GM12878 (cell line): Measurements from ENCODE around the gene ABHD15. TPM values are rescaled to one million over a fixed set of nuclear protein-coding genes. Genes with fewer than 3 reads are reported as not detected.

ENCODE experiments used
- ATAC-seq: fragments of 200-7000 bp; cut with Tn5 transposase; 3 replicates; pipeline ENCODE4 v1.9.1; 2020; ENCODE audit warnings: mild to moderate bottlenecking, moderate library complexity
- BruUV-seq: library from RNA; stranded (reverse); fragments of 400-500 nt; replicated peaks from 2 replicates; lab custom pipeline; 2021; lab: Mats Ljungman, UMichigan
- CTCF ChIA-PET: fragments of 300-600 bp; sonication (Branson Sonifier 250); formaldehyde crosslinking; extraction: SDS; loops from one replicate; lab custom pipeline; 2021; ENCODE audit warnings: inconsistent platforms; lab: Yijun Ruan, JAX
- POLR2A ChIA-PET: fragments of 350-600 bp; formaldehyde crosslinking; extraction: SDS; loops from one replicate; lab custom pipeline; 2021; ENCODE audit warnings: inconsistent platforms; lab: Charles Lee
- RAD21 ChIA-PET: fragments of 300-600 bp; sonication (Branson Sonifier 250); formaldehyde crosslinking; loops from one replicate; lab custom pipeline; 2023; ENCODE audit warnings: antibody characterized with exemption; ENCODE audit not compliant: unreplicated experiment; lab: Charles Lee
- SMC1A ChIA-PET: fragments of 300-600 bp; sonication (Branson Sonifier 250); formaldehyde crosslinking; loops from one replicate; lab custom pipeline; 2023; ENCODE audit not compliant: unreplicated experiment, uncharacterized antibody; lab: Charles Lee
- DNase-seq: peaks from one replicate; pipeline ENCODE4 v3.0.0-alpha.2; 2011; ENCODE audit warnings: low read depth, low spot score
- FAIRE-seq: peaks from 3 replicates; lab custom pipeline; 2011; peaks lifted over from hg19 to GRCh38; lab: Jason Lieb, UNC
- H2AFZ ChIP-seq: 2 replicates; pipeline ENCODE4 v1.6.0; 2011; ENCODE audit warnings: low read depth, low read length, control low read depth; ENCODE audit not compliant: control insufficient read depth
- H3K27ac ChIP-seq: 2 replicates; pipeline ENCODE4 v1.5.1; 2011; ENCODE audit warnings: control low read depth; ENCODE audit not compliant: control insufficient read depth, insufficient read depth
- H3K27me3 ChIP-seq, 2 experiments: replicated peaks in 1 of 2; 2 replicates each; pipeline versions ENCODE4 v1.6.0 to v1.6.1; 2011; ENCODE audit warnings: low read length in 1 of 2; ENCODE audit not compliant: control insufficient read depth in 2 of 2, insufficient read depth in 2 of 2
- H3K36me3 ChIP-seq, 2 experiments: 2 replicates each; pipeline ENCODE4 v1.5.1; 2011; ENCODE audit warnings: low read length in 1 of 2; ENCODE audit not compliant: control insufficient read depth in 2 of 2, insufficient read depth in 2 of 2
- H3K4me1 ChIP-seq: 2 replicates; pipeline ENCODE4 v1.6.1; 2011; ENCODE audit warnings: mild to moderate bottlenecking, low read length, moderate library complexity, mixed read lengths; ENCODE audit not compliant: control insufficient read depth, insufficient read depth
- H3K4me2 ChIP-seq: 2 replicates; pipeline ENCODE4 v1.6.0; 2011; ENCODE audit warnings: control low read depth; ENCODE audit not compliant: control insufficient read depth, insufficient read depth
- H3K4me3 ChIP-seq: fragments of 200-600 bp; sonication (generic); 2 replicates; pipeline ENCODE4 v1.5.1; 2016
- H3K79me2 ChIP-seq: 2 replicates; pipeline ENCODE4 v1.6.0; 2011; ENCODE audit warnings: low read length; ENCODE audit not compliant: control insufficient read depth, insufficient read depth
- H3K9ac ChIP-seq: 2 replicates; pipeline ENCODE4 v1.8.0; 2011; ENCODE audit warnings: low read length, control low read depth, mixed read lengths; ENCODE audit not compliant: control insufficient read depth, insufficient read depth
- H3K9me3 ChIP-seq: replicated peaks from 3 replicates; pipeline ENCODE4 v1.5.1; 2011; ENCODE audit warnings: mild to moderate bottlenecking, low read length; ENCODE audit not compliant: control insufficient read depth, insufficient read depth
- H4K20me1 ChIP-seq: 2 replicates; pipeline ENCODE4 v1.6.0; 2011; ENCODE audit not compliant: control insufficient read depth, insufficient read depth
- BACH1 ChIP-seq: fragments of 450-650 bp; IDR thresholded peaks from 2 replicates; pipeline ENCODE4 v1.6.1; 2017; ENCODE audit warnings: mild to moderate bottlenecking, borderline replicate concordance
- BCL3 ChIP-seq: IDR thresholded peaks from 2 replicates; pipeline ENCODE4 v1.6.1; 2011; ENCODE audit warnings: borderline replicate concordance, low read depth, mild to moderate bottlenecking, moderate library complexity, low read length; ENCODE audit not compliant: insufficient read depth, poor library complexity, severe bottlenecking
- CUX1 ChIP-seq: IDR thresholded peaks from 2 replicates; pipeline ENCODE4 v1.6.1; 2012; ENCODE audit warnings: improper control_type of control experiment, low read depth, low read length; ENCODE audit not compliant: insufficient replicate concordance
- ELK1 ChIP-seq: IDR thresholded peaks from 2 replicates; pipeline ENCODE4 v1.6.1; 2012; ENCODE audit warnings: low read depth, low read length, improper control_type of control experiment
- JUNB ChIP-seq: IDR thresholded peaks from 2 replicates; pipeline ENCODE4 v1.6.1; 2016; ENCODE audit warnings: antibody characterized with exemption, mild to moderate bottlenecking
- NRF1 ChIP-seq: conservative IDR thresholded peaks from 2 replicates; pipeline ENCODE4 v1.6.1; 2011; ENCODE audit warnings: mild to moderate bottlenecking, low read depth, low read length, improper control_type of control experiment
- RAD51 ChIP-seq: fragments of 450-650 bp; IDR thresholded peaks from 2 replicates; pipeline ENCODE4 v1.6.1; 2016; ENCODE audit warnings: moderate library complexity, mild to moderate bottlenecking, inconsistent platforms
- SP1 ChIP-seq: IDR thresholded peaks from one replicate; pipeline ENCODE4 v1.6.1; 2011; ENCODE audit warnings: low read depth, low read length
- YBX1 ChIP-seq: fragments of 450-650 bp; IDR thresholded peaks from 2 replicates; pipeline ENCODE4 v1.6.1; 2016; ENCODE audit warnings: antibody characterized with exemption
- ZBTB33 ChIP-seq: fragments of 450-650 bp; IDR thresholded peaks from 2 replicates; pipeline ENCODE4 v1.6.1; 2017; ENCODE audit warnings: mild to moderate bottlenecking
- WGBS: methylation state at CpG from one replicate; pipeline ENCODE4 v1.1.6; 2016; ENCODE audit warnings: low lambda C conversion rate; ENCODE audit not compliant: insufficient replicate concordance, insufficient coverage; ENCODE audit errors: missing lambda C conversion rate; 5-methylcytosine and 5-hydroxymethylcytosine counted together
- in situ Hi-C: fragments of 300-500 bp; cut with MboI; formaldehyde crosslinking; loops from 9 replicates; pipeline ENCODE4 v1.14.3; 2018; ENCODE audit warnings: mixed read lengths
- intact Hi-C: fragments of 100-400 bp; cut with micrococcal nuclease; formaldehyde crosslinking; loops from one replicate; pipeline ENCODE4 v1.14.2; 2022; ENCODE audit not compliant: unreplicated experiment
- polyA plus RNA-seq, 11 experiments: library from polyadenylated mRNA; depleted of rRNA in 4 of 11; unstranded in 6 of 11; stranded (reverse) in 5 of 11; fragments of >200 nt; fragmentation: Nextera tagmentation in 4 of 11; fragmentation: Illumina TruSeq in 1 of 11; extraction: Ambion mirVana in 4 of 11; extraction: Trizol in 1 of 11; gene quantifications; 1 replicate in 1 of 11; 2 replicates in 10 of 11; pipeline versions ENCODE4 v1.2.1 to v1.2.3, GENCODE V29; 2011 to 2016; ENCODE audit warnings: inconsistent platforms in 2 of 11, missing spikeins in 2 of 11, low read depth in 1 of 11
- total RNA-seq, 4 experiments: library from RNA; depleted of rRNA in 3 of 4; stranded (reverse); fragments of >200 nt in 3 of 4; fragmentation: Illumina TruSeq in 1 of 4; extraction: Trizol in 1 of 4; gene quantifications; 2 replicates each; pipeline versions ENCODE4 v1.2.1 to v1.2.3, GENCODE V29; 2013 to 2021

ABHD15 gene
- total and polyA plus RNA-seq, 10 of the 15 experiments (the other 5 are each of a cell fraction or from before 2014, with no cell fraction given) = 2.1 to 9.2 (median 4.9) TPM

- no peaks in the 10 kb centered on the region for H3K4me1 ChIP-seq
- H2AFZ ChIP-seq = no peak overlapping the region
- no peaks in the 10 kb centered on the region for H3K79me2 ChIP-seq
- ATAC-seq (no peak), DNase-seq (no peak), FAIRE-seq (no peak)
- CTCF ChIA-PET = interaction anchor here (0.6 to 1.4 kb wide), 4 partner anchors 22 to 968 kb away, joined by 3 to 6 read pairs (median 4); no protein-coding TSS in a partner anchor
- TSS peak; percentile 43 for BruUV-seq
- no peak overlapping the region for H3K4me3 ChIP-seq
- in situ Hi-C loops = no loop called here
- H4K20me1 ChIP-seq = no peaks in the 10 kb centered on the region
- H3K9me3 ChIP-seq = no peaks in the 10 kb centered on the region
- POLR2A ChIA-PET = no interaction called here
- intact Hi-C loops = loop anchor here (10.0 kb wide), 1 partner anchor 120 kb away; the partner anchor contains the start of gene TAOK1
- H3K4me2 ChIP-seq = no peak overlapping the region
- H3K27me3 ChIP-seq = no peaks in the 10 kb centered on the region
- no peak overlapping the region for H3K27ac ChIP-seq
- H3K36me3 ChIP-seq = peaks cover 4 to 19% of the 10 kb centered on the region in 2 experiments
- RAD21 ChIA-PET = interaction anchor here (0.7 kb wide), 1 partner anchor 77 kb away, joined by 3 read pairs; no protein-coding TSS in a partner anchor
- SMC1A ChIA-PET = interaction anchor here (0.6 to 1.1 kb wide), 4 partner anchors 11 to 145 kb away, joined by 3 to 4 read pairs (median 3); no protein-coding TSS in a partner anchor
- no peak overlapping the region for H3K9ac ChIP-seq
- no CpG with 5 or more reads among the region's 2 CpGs for WGBS
- TF ChIP-seq ELK1 = no peak
- TF ChIP-seq BACH1 = no peak
- TF ChIP-seq RAD51 = no peak
- no peak for TF ChIP-seq SP1
- TF ChIP-seq YBX1 = no peak
- TF ChIP-seq ZBTB33 = no peak
- no peak for TF ChIP-seq BCL3
- TF ChIP-seq NRF1 = no peak
- no peak for TF ChIP-seq CUX1
- no peak for TF ChIP-seq JUNB
Measured at GRCh38 chr17:29514792-29515191, 52.0 kb downstream of the ABHD15 start.
